GM18505 (cell line): Measurements from ENCODE around the gene DIS3L2.
"Not testable (repeated sequence)": the region's sequence is repeated elsewhere in the genome, so short reads cannot be mapped to it uniquely, and the experiment has no call there.

Experiments
- ATAC-seq: cut with Tn5 transposase; IDR thresholded peaks from one replicate; pipeline ENCODE4 v1.9.1; 2021; ENCODE audit not compliant: unreplicated experiment
- POLR2A ChIP-seq: IDR thresholded peaks from 4 replicates; pipeline ENCODE4 v1.6.1; 2011; ENCODE audit warnings: borderline replicate concordance; ENCODE audit not compliant: insufficient read depth, insufficient read length; ENCODE audit errors: extremely low read depth

DIS3L2 gene

GRCh38 chr2:232345251-232345650 is 383.7 kb downstream of the DIS3L2 start:
- no peak for ATAC-seq
- TF ChIP-seq POLR2A, result no peak

- no peak for ATAC-seq
- TF ChIP-seq POLR2A, result no peak
These were observed 385.9 kb downstream of the DIS3L2 start for GRCh38 chr2:232347369-232347768.

GRCh38 chr2:232348936-232349335 is 387.4 kb downstream of the DIS3L2 start:
- no peak for ATAC-seq
- TF ChIP-seq POLR2A, result no peak

- TF ChIP-seq POLR2A, result no peak
- ATAC-seq, result no peak
These were observed 388.0 kb downstream of the DIS3L2 start for GRCh38 chr2:232349546-232349945.

- ATAC-seq, result no peak
- no peak for TF ChIP-seq POLR2A
These were observed 388.6 kb downstream of the DIS3L2 start for GRCh38 chr2:232349946-232350635.

GRCh38 chr2:232350804-232351685 is 389.5 kb downstream of the DIS3L2 start:
- no peak for ATAC-seq
- no peak for TF ChIP-seq POLR2A

GRCh38 chr2:232351686-232352510 is 390.4 kb downstream of the DIS3L2 start:
- no peak for TF ChIP-seq POLR2A
- no peak for ATAC-seq

GRCh38 chr2:232352511-232353091 is 391.1 kb downstream of the DIS3L2 start:
- ATAC-seq, result no peak

GRCh38 chr2:232353096-232353495 is 391.6 kb downstream of the DIS3L2 start:
- no peak for ATAC-seq
- no peak for TF ChIP-seq POLR2A

More at GRCh38 chr2:232352511-232353091, 391.1 kb downstream of the DIS3L2 start:
- no peak for TF ChIP-seq POLR2A

GRCh38 chr2:232353660-232354059 is 392.1 kb downstream of the DIS3L2 start:
- no peak for TF ChIP-seq POLR2A
- no peak for ATAC-seq

- TF ChIP-seq POLR2A, result no peak
- ATAC-seq, result no peak
These were observed 392.6 kb downstream of the DIS3L2 start for GRCh38 chr2:232354069-232354468.

- no peak for ATAC-seq
- TF ChIP-seq POLR2A, result no peak
These were observed 400.1 kb downstream of the DIS3L2 start for GRCh38 chr2:232361646-232362045.

- no peak for ATAC-seq
- no peak for TF ChIP-seq POLR2A
These were observed 400.8 kb downstream of the DIS3L2 start for GRCh38 chr2:232362174-232362900.

GRCh38 chr2:232363064-232363783 is 401.7 kb downstream of the DIS3L2 start:
- not testable (repeated sequence) for ATAC-seq
